Endothelial cell of umbilical vein (primary cell): ENCODE data around the gene RASL10A. TPM values are rescaled to one million over a fixed set of nuclear protein-coding genes. Genes with fewer than 3 reads are reported as not detected.

Experiments used
- BruUV-seq: library from RNA; stranded (reverse); fragments of 400-500 nt; replicated peaks from 2 replicates; lab custom pipeline; 2021; lab: Mats Ljungman, UMichigan
- CTCF ChIA-PET: fragments of 300-600, 350-600 bp; sonication (Branson Sonifier 250); formaldehyde crosslinking; loops from one replicate; lab custom pipeline; 2021; ENCODE audit warnings: antibody characterized with exemption, inconsistent platforms; lab: Charles Lee
- POLR2A ChIA-PET: fragments of 300-600, 350-600 bp; sonication (Branson Sonifier 250); formaldehyde crosslinking; loops from one replicate; lab custom pipeline; 2021; ENCODE audit warnings: antibody characterized with exemption, inconsistent platforms; lab: Charles Lee
- DNase-seq: peaks from one replicate; pipeline ENCODE4 v3.0.0-alpha.2; 2011; ENCODE audit warnings: low read depth, low spot score
- FAIRE-seq: peaks from 2 replicates; lab custom pipeline; 2011; peaks lifted over from hg19 to GRCh38; lab: Jason Lieb, UNC
- H2AFZ ChIP-seq: 2 replicates; pipeline ENCODE4 v1.6.0; 2012; ENCODE audit warnings: low read depth, low read length, control low read depth, inconsistent platforms
- H3K27ac ChIP-seq: 2 replicates; pipeline ENCODE4 v1.5.1; 2011; ENCODE audit warnings: low read depth, mild to moderate bottlenecking, control low read depth, low read length, moderate library complexity; ENCODE audit not compliant: insufficient read depth
- H3K27me3 ChIP-seq, 2 experiments: 2 replicates each; pipeline versions ENCODE4 v1.6.0 to v1.6.1; 2011; ENCODE audit warnings: low read length in 2 of 2, mixed read lengths in 1 of 2; ENCODE audit not compliant: control insufficient read depth in 2 of 2, insufficient read depth in 2 of 2
- H3K36me3 ChIP-seq, 2 experiments: 2 replicates in 1 of 2; 3 replicates in 1 of 2; pipeline ENCODE4 v1.5.1; 2011; ENCODE audit warnings: low read length in 2 of 2, mild to moderate bottlenecking in 1 of 2, moderate library complexity in 1 of 2; ENCODE audit not compliant: control insufficient read depth in 2 of 2, insufficient read depth in 2 of 2; ENCODE audit errors: extremely low read depth in 1 of 2
- H3K4me1 ChIP-seq: 3 replicates; pipeline ENCODE4 v1.5.1; 2011; ENCODE audit warnings: mild to moderate bottlenecking, low read length; ENCODE audit not compliant: control insufficient read depth, insufficient read depth; ENCODE audit errors: extremely low read depth
- H3K4me2 ChIP-seq: 2 replicates; pipeline ENCODE4 v1.6.1; 2011; ENCODE audit warnings: low read length, control low read depth, mixed read lengths; ENCODE audit not compliant: insufficient read depth
- H3K4me3 ChIP-seq, 3 experiments: fragments of 200-600 bp in 1 of 3; sonication (generic), shearing (Covaris generic) in 1 of 3; replicated peaks in 1 of 3; 2 replicates each; pipeline ENCODE4 v1.5.1; 2011 to 2016; ENCODE audit warnings: control low read depth in 3 of 3, low read length in 3 of 3, mild to moderate bottlenecking in 2 of 3, inconsistent platforms in 1 of 3, low read depth in 1 of 3, moderate library complexity in 1 of 3; ENCODE audit not compliant: insufficient read depth in 1 of 3
- H3K79me2 ChIP-seq: 2 replicates; pipeline ENCODE4 v1.6.0; 2012; ENCODE audit warnings: low read length, inconsistent platforms; ENCODE audit not compliant: control insufficient read depth, insufficient read depth
- H3K9ac ChIP-seq: replicated peaks from 2 replicates; pipeline ENCODE3; 2011; ENCODE audit warnings: low read length, control low read depth; ENCODE audit not compliant: insufficient read depth; ENCODE audit errors: extremely low read depth
- H3K9me1 ChIP-seq: replicated peaks from 3 replicates; pipeline ENCODE4 v1.6.0; 2011; ENCODE audit warnings: mild to moderate bottlenecking, low read length; ENCODE audit not compliant: control insufficient read depth, insufficient read depth; ENCODE audit errors: extremely low read depth
- H3K9me3 ChIP-seq: replicated peaks from 2 replicates; pipeline ENCODE4 v1.5.1; 2012; ENCODE audit warnings: low read length, inconsistent platforms; ENCODE audit not compliant: control insufficient read depth, insufficient read depth
- H4K20me1 ChIP-seq: replicated peaks from 2 replicates; pipeline ENCODE3; 2011; ENCODE audit warnings: mild to moderate bottlenecking, low read length; ENCODE audit not compliant: control insufficient read depth, insufficient read depth; ENCODE audit errors: extremely low read depth
- FOS ChIP-seq: IDR thresholded peaks from 2 replicates; pipeline ENCODE4 v1.6.1; 2011; ENCODE audit warnings: mild to moderate bottlenecking, low read length, moderate library complexity, borderline replicate concordance; ENCODE audit not compliant: insufficient read depth
- JUN ChIP-seq: IDR thresholded peaks from 2 replicates; pipeline ENCODE4 v1.6.1; 2011; ENCODE audit warnings: borderline replicate concordance, low read depth; ENCODE audit not compliant: insufficient read length, insufficient read depth
- POLR2AphosphoS5 ChIP-seq: IDR thresholded peaks from 2 replicates; pipeline ENCODE4 v1.6.1; 2012; ENCODE audit warnings: low read depth, mild to moderate bottlenecking, control low read depth, low read length, moderate library complexity; ENCODE audit not compliant: insufficient read depth
- dilution Hi-C: fragments of 300-500 bp; cut with MboI; formaldehyde crosslinking; loops from one replicate; pipeline ENCODE4 v1.15.0; 2019; ENCODE audit warnings: low sequenced_read_pairs; ENCODE audit not compliant: extremely low pct_ligation_motif_present
- intact Hi-C: fragments of 100-400 bp; cut with micrococcal nuclease; formaldehyde crosslinking; loops from one replicate; pipeline ENCODE4 v1.10.0; 2022
- polyA plus RNA-seq, 4 experiments: library from polyadenylated mRNA; depleted of rRNA in 3 of 4; stranded (reverse) in 3 of 4; unstranded in 1 of 4; fragments of >200 nt; gene quantifications; 2 replicates each; pipeline versions ENCODE4 v1.2.1 to v1.2.3, GENCODE V29; 2011 to 2012; ENCODE audit warnings: missing spikeins in 1 of 4
- total RNA-seq: library from RNA; stranded (reverse); gene quantifications from 2 replicates; pipeline ENCODE4 v1.2.3, GENCODE V29; 2021
- TF ChIP-seq, protein P1 (sequence below), 2 donors: IDR thresholded peaks; 1 replicate in 1 of 2; 2 replicates in 1 of 2; pipeline ENCODE4 v1.5.1; 2011; ENCODE audit warnings: low read length in 2 of 2, mild to moderate bottlenecking in 2 of 2, moderate library complexity in 2 of 2, control low read depth in 1 of 2, inconsistent platforms in 1 of 2, low read depth in 1 of 2; ENCODE audit not compliant: insufficient read depth in 1 of 2; ENCODE audit errors: extremely low read depth in 1 of 2

RASL10A gene
- total and polyA plus RNA-seq, 2 donors (not counting 3 experiments of a cell fraction or from before 2014, with no cell fraction given), result 1.1 to 1.9 TPM

- DNase-seq, result peak; percentile 99
- CTCF ChIA-PET, result interaction anchor here (0.7 to 1.9 kb wide), 3 partner anchors 10 to 48 kb away, joined by 3 to 6 read pairs (median 6); no protein-coding TSS in a partner anchor
Observed at GRCh38 chr22:29310863-29311339, 4.6 kb downstream of the RASL10A start.

More at GRCh38 chr22:29310863-29311339, 4.6 kb downstream of the RASL10A start:
- peaks cover 40% of the 10 kb centered on the region for H3K4me1 ChIP-seq
- peaks cover 18 to 24% of the 10 kb centered on the region in 2 experiments for H3K27me3 ChIP-seq
- H3K9ac ChIP-seq, result peak overlapping the region; percentile 36
- peaks cover 9% of the 10 kb centered on the region for H3K79me2 ChIP-seq
- intact Hi-C loops, result no loop called here
- H4K20me1 ChIP-seq, result no peaks in the 10 kb centered on the region
- POLR2A ChIA-PET, result no interaction called here
- no TSS peak for BruUV-seq
- dilution Hi-C loops, result no loop called here
- TF ChIP-seq FOS (peak; percentile 77), JUN (peak; percentile 72), POLR2AphosphoS5 (peak; percentile 50)
- TF ChIP-seq, protein P1, sequence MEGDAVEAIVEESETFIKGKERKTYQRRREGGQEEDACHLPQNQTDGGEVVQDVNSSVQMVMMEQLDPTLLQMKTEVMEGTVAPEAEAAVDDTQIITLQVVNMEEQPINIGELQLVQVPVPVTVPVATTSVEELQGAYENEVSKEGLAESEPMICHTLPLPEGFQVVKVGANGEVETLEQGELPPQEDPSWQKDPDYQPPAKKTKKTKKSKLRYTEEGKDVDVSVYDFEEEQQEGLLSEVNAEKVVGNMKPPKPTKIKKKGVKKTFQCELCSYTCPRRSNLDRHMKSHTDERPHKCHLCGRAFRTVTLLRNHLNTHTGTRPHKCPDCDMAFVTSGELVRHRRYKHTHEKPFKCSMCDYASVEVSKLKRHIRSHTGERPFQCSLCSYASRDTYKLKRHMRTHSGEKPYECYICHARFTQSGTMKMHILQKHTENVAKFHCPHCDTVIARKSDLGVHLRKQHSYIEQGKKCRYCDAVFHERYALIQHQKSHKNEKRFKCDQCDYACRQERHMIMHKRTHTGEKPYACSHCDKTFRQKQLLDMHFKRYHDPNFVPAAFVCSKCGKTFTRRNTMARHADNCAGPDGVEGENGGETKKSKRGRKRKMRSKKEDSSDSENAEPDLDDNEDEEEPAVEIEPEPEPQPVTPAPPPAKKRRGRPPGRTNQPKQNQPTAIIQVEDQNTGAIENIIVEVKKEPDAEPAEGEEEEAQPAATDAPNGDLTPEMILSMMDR (IDR thresholded peaks at IDR 0.05; ENCODE audit: extremely low read depth in 1 of 2, insufficient read depth in 1 of 2, low read depth in 1 of 2, low read length in 2 of 2), result no peak
- peaks cover 0 to 4% of the 10 kb centered on the region in 2 experiments for H3K36me3 ChIP-seq
- no peaks in the 10 kb centered on the region for H3K9me3 ChIP-seq
- no peak overlapping the region for H2AFZ ChIP-seq
- no peaks in the 10 kb centered on the region for H3K9me1 ChIP-seq
- H3K4me3 ChIP-seq, result no peak overlapping the region
- no peak overlapping the region for H3K4me2 ChIP-seq
- peak overlapping the region; percentile 80 for H3K27ac ChIP-seq
- peak; percentile 98 for FAIRE-seq
